GM12865 (cell line): ENCODE data around the gene CDT1.

Experiments used
- DNase-seq: peaks from one replicate; pipeline ENCODE4 v3.0.0; 2010; ENCODE audit warnings: low read depth
- H3K4me3 ChIP-seq: 2 replicates; pipeline ENCODE4 v1.5.1; 2011; ENCODE audit warnings: mild to moderate bottlenecking, low read depth, low read length, control low read depth
- CTCF ChIP-seq: IDR thresholded peaks from 2 replicates; pipeline ENCODE4 v1.5.1; 2011; ENCODE audit warnings: low read length, control low read depth, low read depth, inconsistent platforms; ENCODE audit not compliant: insufficient read depth; ENCODE audit errors: missing control alignments

Gene CDT1

GRCh38 chr16:88762941-88763340 is 40.6 kb upstream of the CDT1 start:
- no peak for DNase-seq
- no peak for TF ChIP-seq CTCF
- no peak overlapping the region for H3K4me3 ChIP-seq

DNA sequence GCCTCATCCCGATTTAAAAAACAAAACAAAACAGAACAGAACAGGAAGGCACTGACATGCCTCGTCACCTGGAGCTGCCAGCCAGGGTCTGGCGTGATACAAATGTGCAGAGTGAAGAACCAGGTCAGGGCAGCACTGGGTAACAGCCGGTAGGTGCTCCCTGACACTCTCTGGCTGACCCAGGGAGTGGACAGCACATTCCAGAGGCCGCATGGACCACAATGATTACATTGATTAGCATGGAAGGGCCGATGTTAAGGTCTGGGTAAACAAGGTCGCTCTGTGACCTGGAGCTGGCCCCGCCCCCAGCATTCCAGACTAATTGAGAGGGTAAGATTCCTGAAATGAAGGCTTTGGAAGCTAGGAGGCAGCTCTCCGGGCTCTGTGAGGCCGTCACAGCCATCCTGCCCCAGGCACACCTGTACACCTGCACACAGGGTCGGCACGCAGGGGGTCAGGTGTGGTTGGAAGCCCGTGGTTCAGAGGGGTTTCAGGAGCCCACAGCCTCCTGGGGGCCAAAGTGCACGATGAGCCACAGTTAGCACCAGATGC is 40.0 kb upstream of the CDT1 start:
- no peak overlapping the region for H3K4me3 ChIP-seq
- TF ChIP-seq CTCF, result no peak
- no peak for DNase-seq

GRCh38 chr16:88764080-88764479 is 39.5 kb upstream of the CDT1 start:
- no peak for TF ChIP-seq CTCF
- DNase-seq, result no peak
- no peak overlapping the region for H3K4me3 ChIP-seq

- no peak overlapping the region for H3K4me3 ChIP-seq
- no peak for TF ChIP-seq CTCF
- DNase-seq, result no peak
Observed at GRCh38 chr16:88764913-88765349, 38.7 kb upstream of the CDT1 start.

DNA sequence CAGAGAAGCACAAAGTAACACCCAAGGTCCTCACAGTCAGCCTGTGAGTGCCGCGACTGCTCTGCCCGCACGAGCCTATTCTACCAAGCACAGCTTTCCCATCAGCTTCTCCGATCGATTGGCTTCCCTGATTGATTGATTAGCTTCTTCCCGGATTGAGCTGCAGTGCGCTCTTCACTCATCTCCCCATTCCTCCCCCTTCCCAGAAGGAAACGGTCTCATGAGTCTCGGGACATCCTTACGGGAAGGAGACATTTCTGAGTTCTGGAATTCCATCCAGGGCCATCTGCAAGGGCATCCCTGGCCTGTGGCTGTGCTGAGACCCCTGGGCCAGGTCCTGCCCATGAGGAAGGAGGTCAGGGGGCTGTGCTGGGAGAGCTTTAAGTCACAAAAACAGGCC is 36.6 kb upstream of the CDT1 start:
- no peak for TF ChIP-seq CTCF
- no peak for DNase-seq
- no peak overlapping the region for H3K4me3 ChIP-seq

- DNase-seq, result no peak
- no peak for TF ChIP-seq CTCF
- no peak overlapping the region for H3K4me3 ChIP-seq
Observed at GRCh38 chr16:88767546-88768070, 36.0 kb upstream of the CDT1 start.
